Measurements from ENCODE around the gene ARHGEF10L.
"Not testable (repeated sequence)": the region's sequence is repeated elsewhere in the genome, so short reads cannot be mapped to it uniquely, and the experiment has no call there.

ARHGEF10L gene

DNA sequence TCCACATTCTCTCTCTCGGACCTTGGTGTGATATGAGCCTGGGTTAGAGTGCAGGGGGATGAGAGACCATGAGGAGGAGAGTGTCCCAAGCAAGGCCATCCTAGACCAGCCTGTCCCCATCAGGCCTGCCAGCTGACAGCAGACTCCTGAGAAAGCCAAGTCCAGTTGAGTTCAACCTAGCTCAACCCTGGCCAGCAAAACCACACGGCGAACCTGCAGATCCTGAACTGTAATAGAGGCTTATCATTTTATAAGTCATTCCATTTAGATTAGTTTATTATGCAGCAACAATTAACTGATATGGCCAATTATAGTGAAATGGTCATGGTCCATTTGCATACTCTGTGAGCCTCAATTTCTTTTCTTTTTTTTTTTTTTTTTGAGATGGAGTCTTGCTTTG lies 36.4 kb upstream of the ARHGEF10L start:
- Histone ChIP-seq H3K4me1 (ENCODE audit: control insufficient read depth, low read length) (no peaks in the 10 kb centered on the region), H3K36me3 (ENCODE audit: control insufficient read depth, low read length) (no peaks in the 10 kb centered on the region), H3K79me2 (ENCODE audit: control insufficient read depth, low read length) (no peaks in the 10 kb centered on the region), H3K4me3 (ENCODE audit: low read length) (no peak overlapping the region), H3K9me3 (ENCODE audit: control insufficient read depth, insufficient read depth, low read length) (no peaks in the 10 kb centered on the region), H3K27me3 (ENCODE audit: control insufficient read depth, low read length) (no peaks in the 10 kb centered on the region), H3F3A (ENCODE audit: control insufficient read depth, insufficient read depth) (no peaks in the 10 kb centered on the region), H3K27ac (ENCODE audit: low read depth, low read length) (no peak overlapping the region), H3K4me2 (ENCODE audit: low read length) (no peak overlapping the region), H4K20me1 (ENCODE audit: control insufficient read depth, insufficient read depth, low read depth, low read length) (no peaks in the 10 kb centered on the region), H3K9me2 (replicated peaks; ENCODE audit: control insufficient read depth, low read length) (no peaks in the 10 kb centered on the region)
- TF ChIP-seq EZH2phosphoT487 (IDR thresholded peaks at IDR 0.05; ENCODE audit: borderline replicate concordance, low read length) = no peak
- TF ChIP-seq, protein P1, sequence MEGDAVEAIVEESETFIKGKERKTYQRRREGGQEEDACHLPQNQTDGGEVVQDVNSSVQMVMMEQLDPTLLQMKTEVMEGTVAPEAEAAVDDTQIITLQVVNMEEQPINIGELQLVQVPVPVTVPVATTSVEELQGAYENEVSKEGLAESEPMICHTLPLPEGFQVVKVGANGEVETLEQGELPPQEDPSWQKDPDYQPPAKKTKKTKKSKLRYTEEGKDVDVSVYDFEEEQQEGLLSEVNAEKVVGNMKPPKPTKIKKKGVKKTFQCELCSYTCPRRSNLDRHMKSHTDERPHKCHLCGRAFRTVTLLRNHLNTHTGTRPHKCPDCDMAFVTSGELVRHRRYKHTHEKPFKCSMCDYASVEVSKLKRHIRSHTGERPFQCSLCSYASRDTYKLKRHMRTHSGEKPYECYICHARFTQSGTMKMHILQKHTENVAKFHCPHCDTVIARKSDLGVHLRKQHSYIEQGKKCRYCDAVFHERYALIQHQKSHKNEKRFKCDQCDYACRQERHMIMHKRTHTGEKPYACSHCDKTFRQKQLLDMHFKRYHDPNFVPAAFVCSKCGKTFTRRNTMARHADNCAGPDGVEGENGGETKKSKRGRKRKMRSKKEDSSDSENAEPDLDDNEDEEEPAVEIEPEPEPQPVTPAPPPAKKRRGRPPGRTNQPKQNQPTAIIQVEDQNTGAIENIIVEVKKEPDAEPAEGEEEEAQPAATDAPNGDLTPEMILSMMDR (IDR thresholded peaks at IDR 0.05; ENCODE audit: low read depth, low read length, poor library complexity, severe bottlenecking) = no peak

DNA sequence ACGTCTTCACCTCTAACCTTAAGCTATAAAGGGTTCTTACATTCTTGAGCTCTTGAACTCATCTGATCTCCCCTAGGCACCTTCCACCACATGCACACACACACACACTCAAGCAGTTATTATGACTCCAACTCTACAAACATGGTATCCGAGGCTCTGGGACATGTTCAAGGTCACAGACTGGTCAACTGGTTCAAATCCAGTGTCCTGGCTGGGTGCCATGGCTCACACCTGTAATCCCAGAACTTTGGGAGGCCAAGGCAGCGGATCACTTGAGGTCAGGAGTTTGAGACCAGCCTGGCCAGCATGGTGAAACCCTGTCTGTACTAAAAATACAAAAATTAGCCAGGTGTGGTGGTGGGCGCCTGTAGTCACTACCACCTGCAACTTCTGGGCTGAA lies 32.3 kb upstream of the ARHGEF10L start:
- not testable (repeated sequence) for H3K4me2 ChIP-seq (ENCODE audit: low read length); H3K79me2 ChIP-seq (ENCODE audit: control insufficient read depth, low read length); H3K9me2 ChIP-seq (replicated peaks; ENCODE audit: control insufficient read depth, low read length); H3K36me3 ChIP-seq (ENCODE audit: control insufficient read depth, low read length); H3K4me1 ChIP-seq (ENCODE audit: control insufficient read depth, low read length); H3K27ac ChIP-seq (ENCODE audit: low read depth, low read length); H3K4me3 ChIP-seq (ENCODE audit: low read length); H3F3A ChIP-seq (ENCODE audit: control insufficient read depth, insufficient read depth); H3K27me3 ChIP-seq (ENCODE audit: control insufficient read depth, low read length); H3K9me3 ChIP-seq (ENCODE audit: control insufficient read depth, insufficient read depth, low read length); H4K20me1 ChIP-seq (ENCODE audit: control insufficient read depth, insufficient read depth, low read depth, low read length)

DNA sequence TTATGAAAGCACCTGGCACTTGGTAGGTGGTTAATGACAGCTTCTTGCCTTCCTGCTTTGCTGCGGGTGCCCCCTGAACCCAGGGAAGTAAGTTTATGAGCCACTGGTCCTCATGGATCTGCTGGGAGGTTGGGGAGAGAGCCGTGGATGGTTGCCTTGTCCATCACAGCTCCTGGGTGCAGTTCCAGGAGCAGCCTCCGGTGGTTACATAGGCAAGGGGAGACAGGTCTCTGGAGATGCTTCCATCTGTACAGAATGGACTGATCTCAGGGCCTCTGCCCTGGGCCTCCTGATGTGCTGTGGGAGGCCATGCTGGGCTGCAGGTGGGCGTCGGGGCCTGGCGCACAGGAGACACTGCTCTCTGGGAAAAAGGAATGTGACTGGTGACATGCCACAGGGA lies 31.6 kb upstream of the ARHGEF10L start:
- H3K4me1 ChIP-seq (ENCODE audit: control insufficient read depth, low read length) = no peaks in the 10 kb centered on the region
- no peaks in the 10 kb centered on the region for H3F3A ChIP-seq (ENCODE audit: control insufficient read depth, insufficient read depth)
- no peaks in the 10 kb centered on the region for H3K79me2 ChIP-seq (ENCODE audit: control insufficient read depth, low read length)
- no peaks in the 10 kb centered on the region for H3K9me3 ChIP-seq (ENCODE audit: control insufficient read depth, insufficient read depth, low read length)
- no peak overlapping the region for H3K4me3 ChIP-seq (ENCODE audit: low read length)
- no peak for TF ChIP-seq EZH2phosphoT487 (IDR thresholded peaks at IDR 0.05; ENCODE audit: borderline replicate concordance, low read length)
- TF ChIP-seq, protein P1 (IDR thresholded peaks at IDR 0.05; ENCODE audit: low read depth, low read length, poor library complexity, severe bottlenecking) = no peak
- no peak overlapping the region for H3K27ac ChIP-seq (ENCODE audit: low read depth, low read length)
- H3K9me2 ChIP-seq (replicated peaks; ENCODE audit: control insufficient read depth, low read length) = no peaks in the 10 kb centered on the region
- no peaks in the 10 kb centered on the region for H3K36me3 ChIP-seq (ENCODE audit: control insufficient read depth, low read length)
- no peaks in the 10 kb centered on the region for H3K27me3 ChIP-seq (ENCODE audit: control insufficient read depth, low read length)
- no peaks in the 10 kb centered on the region for H4K20me1 ChIP-seq (ENCODE audit: control insufficient read depth, insufficient read depth, low read depth, low read length)
- no peak overlapping the region for H3K4me2 ChIP-seq (ENCODE audit: low read length)

DNA sequence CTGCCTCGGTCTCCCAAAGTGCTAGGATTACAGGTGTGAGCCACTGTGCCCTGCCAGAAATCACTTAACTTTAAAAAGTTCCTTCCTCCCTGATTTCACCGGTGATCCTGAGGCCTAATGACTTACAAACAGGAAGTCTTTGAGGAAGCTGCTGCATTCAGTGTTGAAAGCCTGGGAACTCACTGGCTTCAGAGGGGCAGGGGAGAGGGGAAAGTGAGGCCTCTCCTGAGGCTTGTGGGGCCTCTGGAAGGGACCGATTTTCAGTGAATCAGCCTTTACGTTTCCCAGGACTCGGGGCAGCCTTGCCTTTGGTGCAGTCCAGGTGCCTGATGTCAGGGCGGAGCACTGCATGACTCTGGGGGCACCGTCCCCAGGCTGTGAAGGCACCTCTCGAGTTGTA lies 30.1 kb upstream of the ARHGEF10L start:
- Histone ChIP-seq H3K36me3 (ENCODE audit: control insufficient read depth, low read length) (no peaks in the 10 kb centered on the region), H4K20me1 (ENCODE audit: control insufficient read depth, insufficient read depth, low read depth, low read length) (no peaks in the 10 kb centered on the region), H3F3A (ENCODE audit: control insufficient read depth, insufficient read depth) (no peaks in the 10 kb centered on the region), H3K9me2 (replicated peaks; ENCODE audit: control insufficient read depth, low read length) (no peaks in the 10 kb centered on the region), H3K4me1 (ENCODE audit: control insufficient read depth, low read length) (no peaks in the 10 kb centered on the region), H3K4me2 (ENCODE audit: low read length) (no peak overlapping the region), H3K27ac (ENCODE audit: low read depth, low read length) (no peak overlapping the region), H3K4me3 (ENCODE audit: low read length) (no peak overlapping the region), H3K27me3 (ENCODE audit: control insufficient read depth, low read length) (0 out of 2 replicates have a peak, but pooled peaks cover 4% of the 10 kb centered on the region), H3K9me3 (ENCODE audit: control insufficient read depth, insufficient read depth, low read length) (no peaks in the 10 kb centered on the region), H3K79me2 (ENCODE audit: control insufficient read depth, low read length) (no peaks in the 10 kb centered on the region)
- TF ChIP-seq EZH2phosphoT487 (IDR thresholded peaks at IDR 0.05; ENCODE audit: borderline replicate concordance, low read length) = no peak
- TF ChIP-seq, protein P1 (IDR thresholded peaks at IDR 0.05; ENCODE audit: low read depth, low read length, poor library complexity, severe bottlenecking) = no peak

Data from DOHH2 (cell line).